Stimulated activated CD8-positive, alpha-beta memory T cell treated with anti-CD3 and anti-CD28 coated beads, Interleukin-12 subunit alpha, Interleukin-12 subunit beta, amount 100 ng/mL, for 24 hours (primary cell): ENCODE data around the gene CD207.
"Not testable (repeated sequence)": the region's sequence is repeated elsewhere in the genome, so short reads cannot be mapped to it uniquely, and the experiment has no call there.

Experiments
- DNase-seq: peaks from one replicate; pipeline ENCODE4 v3.0.0-alpha.2; 2020; ENCODE audit errors: extremely low read depth

Gene CD207

DNA sequence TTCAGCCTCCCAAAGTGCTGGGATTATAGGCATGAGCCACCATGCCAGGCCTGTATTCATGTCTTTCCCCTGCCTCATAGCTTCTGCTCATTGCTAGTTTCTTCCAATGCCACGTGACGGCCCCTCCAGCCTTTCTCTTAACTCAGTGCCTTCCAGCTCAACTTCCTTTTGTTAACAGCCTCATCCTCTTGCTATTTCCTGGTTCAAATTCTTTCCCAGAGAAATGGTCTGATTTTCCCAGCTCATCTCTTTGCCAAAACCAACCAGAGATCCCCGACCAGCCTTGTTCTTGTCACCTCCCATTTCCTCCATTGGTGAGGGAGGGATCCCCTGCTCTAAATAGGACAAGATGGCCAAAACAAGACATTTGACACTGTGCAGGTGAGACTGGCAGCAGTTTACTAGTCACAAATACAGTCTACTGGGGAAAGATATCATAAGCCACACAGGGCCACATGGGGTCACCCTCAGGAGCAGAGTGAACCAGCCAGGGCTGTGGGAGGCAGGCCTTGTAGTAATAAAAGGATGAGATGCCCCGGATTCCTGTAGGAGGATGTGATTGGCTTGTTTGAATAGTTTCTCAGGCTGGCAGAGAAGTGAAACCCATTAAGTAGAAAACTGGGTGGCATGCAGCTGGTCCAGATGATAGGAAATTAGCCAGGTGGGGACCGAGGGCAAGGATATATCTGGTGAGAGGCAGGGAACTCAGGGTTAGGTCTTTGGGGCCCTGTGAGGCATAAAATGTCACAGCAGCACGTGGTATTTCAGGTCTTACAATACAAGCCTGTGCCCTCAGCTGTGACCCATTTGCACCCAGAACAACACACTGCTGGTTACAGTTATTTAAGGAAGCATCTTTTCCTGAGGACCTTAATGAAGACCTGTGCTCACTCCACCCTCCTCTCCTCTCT, 6.4 kb downstream of the CD207 start:
- DNase-seq, result no peak

DNA sequence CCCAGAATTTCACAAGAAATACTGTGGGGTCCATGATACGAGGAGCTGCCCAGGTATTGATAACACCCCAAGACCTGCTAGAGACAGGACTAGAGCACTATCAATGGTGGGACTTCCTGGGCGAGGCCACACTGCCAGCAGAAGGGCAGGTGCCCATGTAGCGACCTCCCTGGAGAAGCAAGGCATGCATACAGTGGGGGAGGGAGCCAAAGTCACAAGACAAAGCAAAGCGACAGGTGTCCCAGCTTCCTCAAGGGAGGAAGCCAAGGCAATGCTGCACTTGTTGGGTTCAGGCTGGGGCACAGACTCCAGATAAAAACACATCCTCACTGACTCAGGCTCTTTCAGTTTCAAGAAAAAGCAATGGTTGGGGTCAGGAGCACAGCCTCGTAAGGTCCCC, 7.5 kb downstream of the CD207 start:
- no peak for DNase-seq

DNA sequence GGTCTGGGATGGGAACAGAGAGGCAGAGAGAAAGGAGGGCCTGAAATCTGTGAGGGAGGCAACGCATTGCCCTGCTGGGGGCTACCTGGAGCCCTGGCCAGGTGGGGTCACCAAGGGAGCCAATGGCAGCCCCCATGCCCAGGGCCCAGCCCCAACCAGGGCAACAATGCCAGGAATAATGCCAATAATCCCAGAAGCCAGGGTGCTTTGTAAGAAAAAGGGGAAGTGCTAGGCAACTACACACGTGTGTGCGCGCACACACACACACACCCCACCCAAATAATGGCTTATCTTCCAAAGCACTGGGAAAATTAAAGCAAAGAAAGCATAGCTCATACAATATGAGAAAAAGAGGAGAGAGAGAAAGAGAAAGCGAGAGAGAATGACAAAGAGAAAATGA, 8.2 kb downstream of the CD207 start:
- DNase-seq, result no peak

DNA sequence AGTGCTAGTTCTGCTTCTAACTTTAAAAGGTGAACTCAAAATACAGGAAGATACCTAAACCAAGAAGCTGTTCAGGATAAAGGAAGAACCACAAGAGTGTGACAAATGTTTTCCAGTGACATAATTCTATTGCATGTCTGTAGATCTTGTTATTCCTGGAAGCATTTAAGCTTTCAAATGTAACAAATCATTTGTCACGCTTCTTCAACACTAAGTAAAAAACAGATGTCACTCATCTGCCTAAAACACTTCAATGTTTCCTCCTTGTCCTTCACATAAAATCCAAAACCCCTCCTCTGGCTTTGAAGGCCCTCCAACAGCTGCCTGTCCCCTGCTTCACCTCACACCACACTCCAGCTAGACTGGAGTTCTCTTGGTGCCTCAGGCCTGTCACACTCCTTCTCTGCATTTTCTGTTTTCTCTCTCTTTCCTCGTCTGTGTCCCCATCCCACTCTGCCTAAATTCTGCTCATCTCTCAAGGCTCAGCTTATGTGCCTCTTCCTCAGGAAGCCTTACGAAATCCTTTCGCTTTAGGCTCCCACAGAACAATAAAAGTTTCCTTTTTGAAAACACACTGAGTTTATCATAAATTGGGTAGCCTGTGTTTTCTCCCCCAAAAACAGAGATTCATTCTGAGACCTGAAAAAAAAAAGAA, 8.8 kb downstream of the CD207 start:
- no peak for DNase-seq

DNA sequence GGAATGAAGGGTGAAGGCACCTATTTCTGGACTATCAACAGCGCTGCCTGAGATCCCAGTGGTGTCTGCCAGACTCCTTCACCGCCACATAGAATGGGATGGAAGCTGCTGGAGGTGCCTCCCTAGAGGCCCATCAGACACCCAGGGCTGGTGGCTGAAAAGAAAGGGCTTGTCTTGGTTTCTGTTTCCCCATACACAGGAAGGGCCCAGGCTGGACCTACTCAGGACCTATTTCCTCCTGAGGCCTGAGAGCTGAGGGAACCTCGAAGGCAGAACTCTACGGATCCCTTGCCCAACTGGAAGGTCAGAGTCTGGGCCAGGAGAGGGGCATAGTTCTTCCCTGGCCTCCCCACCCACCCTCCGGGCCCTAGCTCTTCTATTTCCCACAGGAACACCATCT, 12.4 kb downstream of the CD207 start:
- no peak for DNase-seq

DNA sequence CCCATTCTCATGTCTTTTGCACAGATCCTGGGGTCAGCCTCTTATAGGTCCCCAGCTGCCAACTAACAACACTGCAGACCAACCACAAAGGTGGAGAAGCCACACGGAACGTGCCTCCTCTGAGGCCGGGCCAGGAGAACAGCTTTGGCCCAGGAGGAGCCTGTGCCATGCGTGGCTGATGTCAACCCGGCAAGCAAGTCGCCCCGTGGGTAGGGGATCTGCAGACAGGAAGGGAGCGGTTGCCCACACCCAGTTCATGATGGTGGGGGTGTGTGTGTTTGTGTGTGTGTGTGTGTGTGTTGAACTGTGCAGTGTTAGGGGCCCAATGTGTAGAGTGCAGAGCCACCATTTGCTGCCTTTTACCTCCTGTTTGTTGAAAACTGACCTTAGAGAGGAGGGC, 12.8 kb downstream of the CD207 start:
- DNase-seq, result no peak

DNA sequence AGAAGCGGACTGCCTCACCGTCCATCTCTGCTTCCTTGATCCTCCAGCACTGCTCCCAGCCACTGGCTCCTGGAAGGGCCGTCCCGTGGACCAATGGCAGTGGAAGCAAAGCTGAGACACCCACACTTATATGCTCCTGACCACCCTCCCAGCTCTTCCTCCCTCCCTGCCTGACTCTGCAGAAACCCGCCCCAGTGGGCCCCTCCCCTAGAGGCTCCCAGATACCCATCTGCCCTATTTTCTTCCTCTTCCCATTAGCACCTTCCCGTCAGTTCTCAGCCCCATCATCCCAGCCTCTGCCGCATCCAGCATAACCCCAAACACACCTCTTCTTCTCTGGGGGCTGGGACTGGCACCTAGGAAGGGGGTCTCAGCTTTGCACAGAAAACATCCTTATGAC, 15.1 kb downstream of the CD207 start, which contains the start of gene CLEC4F:
Gene CLEC4F (minus strand): TSS at position 101 of the 400 bp plus-strand sequence. CDS start 76 bp downstream, at position 25.
- DNase-seq, result no peak

DNA sequence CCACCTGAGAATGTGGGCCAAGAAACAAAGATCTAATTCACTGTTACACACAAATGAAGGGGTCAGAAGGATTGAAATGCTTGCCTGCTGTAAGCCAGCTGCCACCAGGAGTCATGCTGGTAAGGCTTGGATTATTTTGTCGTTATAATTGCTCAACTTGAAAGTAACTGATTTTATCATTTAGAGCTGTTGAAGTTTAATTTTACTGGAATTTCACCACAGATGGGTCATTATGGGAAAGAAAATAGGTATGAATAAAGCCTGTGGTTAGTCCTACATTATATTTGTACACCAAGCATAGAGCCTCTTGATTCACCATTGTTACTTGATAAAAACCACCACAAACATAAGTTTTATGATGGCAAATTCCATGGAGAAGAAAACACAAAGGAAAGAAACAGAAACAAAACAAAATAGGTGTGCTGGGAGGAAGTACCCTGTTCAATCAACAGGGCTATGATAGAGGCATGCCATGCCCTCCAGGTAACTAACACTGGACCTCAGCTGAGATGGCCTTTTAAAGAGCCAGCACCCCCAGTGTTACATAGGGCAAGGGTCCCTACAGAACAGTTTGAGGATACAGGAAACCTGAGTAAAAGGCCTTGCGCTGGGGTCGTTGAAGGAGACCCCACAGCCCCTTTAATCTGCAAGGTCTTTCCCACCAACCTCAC, 18.2 kb downstream of the CD207 start:
- no peak for DNase-seq

DNA sequence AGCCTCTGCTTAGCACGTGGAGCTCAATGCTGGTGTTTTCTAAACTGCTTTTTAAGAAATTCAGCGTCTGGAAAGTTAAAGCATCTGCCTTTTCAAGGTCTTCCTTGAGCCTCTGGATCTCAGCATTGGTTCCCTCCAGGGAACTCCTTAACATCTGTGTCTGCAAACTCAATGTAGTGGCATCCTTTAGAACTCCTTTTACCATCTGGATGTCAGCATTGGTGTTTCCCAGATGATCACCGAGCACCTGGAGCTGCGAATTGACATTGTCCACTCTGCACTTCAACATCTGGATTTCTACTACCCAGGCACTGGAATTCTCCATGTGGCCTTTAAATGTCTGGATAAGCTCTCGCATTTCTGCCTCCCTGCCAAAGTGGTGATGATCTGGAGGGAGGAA, 18.9 kb downstream of the CD207 start:
- no peak for DNase-seq

DNA sequence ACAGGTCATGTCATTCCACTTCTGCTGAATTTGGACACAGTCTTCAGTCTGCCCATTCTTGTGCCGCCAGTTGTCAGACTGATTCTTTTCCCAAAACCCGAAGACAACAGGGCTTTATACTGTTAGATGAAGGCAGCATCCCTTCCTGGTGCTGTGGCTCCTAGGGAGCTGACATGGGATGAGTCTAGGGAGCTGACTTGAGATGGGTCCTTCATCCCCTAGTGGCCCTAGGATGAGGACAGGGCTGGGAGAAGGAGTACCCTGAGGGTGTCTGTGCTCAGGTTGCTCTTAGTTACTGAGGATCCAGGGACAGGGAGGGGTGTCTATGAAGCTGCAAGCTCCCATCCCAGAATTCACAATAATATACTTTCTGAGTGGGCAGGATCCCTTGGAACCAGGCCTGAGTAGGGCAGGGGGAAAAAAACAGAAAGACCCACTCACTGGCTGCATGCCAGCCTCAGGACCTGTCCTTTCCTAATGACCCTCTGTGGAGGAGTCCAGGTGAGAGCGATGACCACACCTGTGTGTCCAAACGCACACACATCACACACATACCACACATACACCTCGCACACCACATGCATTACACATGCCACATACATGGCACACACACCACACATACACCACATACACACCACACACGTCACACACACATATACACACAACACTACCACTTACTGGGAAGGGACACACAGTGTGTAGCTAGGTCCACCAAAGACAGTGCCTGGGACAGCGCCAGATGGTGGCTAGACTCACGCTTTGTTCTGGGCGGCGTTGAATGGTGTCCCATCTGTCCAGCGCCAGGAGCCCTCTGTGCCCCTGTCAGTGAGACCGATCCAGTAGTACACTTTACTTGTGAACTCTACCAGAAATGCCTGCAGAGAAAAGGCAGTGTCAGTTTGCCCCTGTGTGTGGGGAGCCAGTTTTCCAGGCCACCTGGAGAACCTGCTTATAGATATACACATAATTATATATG, 26.3 kb downstream of the CD207 start:
- no peak for DNase-seq

DNA sequence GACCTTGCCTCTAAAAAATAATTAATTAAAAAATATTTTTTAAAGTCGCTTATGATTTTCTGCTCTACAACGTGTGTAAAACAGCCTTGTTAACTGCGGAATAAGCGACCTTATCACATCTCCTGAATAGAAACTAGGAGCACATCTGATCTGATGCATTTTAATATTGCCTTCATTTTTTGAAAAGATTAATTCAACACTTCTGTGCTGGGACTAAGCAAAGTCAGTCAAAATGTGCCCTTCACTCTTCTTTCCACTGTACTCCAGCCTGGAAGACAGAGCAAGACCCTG, 27.8 kb downstream of the CD207 start:
- DNase-seq, result no peak

DNA sequence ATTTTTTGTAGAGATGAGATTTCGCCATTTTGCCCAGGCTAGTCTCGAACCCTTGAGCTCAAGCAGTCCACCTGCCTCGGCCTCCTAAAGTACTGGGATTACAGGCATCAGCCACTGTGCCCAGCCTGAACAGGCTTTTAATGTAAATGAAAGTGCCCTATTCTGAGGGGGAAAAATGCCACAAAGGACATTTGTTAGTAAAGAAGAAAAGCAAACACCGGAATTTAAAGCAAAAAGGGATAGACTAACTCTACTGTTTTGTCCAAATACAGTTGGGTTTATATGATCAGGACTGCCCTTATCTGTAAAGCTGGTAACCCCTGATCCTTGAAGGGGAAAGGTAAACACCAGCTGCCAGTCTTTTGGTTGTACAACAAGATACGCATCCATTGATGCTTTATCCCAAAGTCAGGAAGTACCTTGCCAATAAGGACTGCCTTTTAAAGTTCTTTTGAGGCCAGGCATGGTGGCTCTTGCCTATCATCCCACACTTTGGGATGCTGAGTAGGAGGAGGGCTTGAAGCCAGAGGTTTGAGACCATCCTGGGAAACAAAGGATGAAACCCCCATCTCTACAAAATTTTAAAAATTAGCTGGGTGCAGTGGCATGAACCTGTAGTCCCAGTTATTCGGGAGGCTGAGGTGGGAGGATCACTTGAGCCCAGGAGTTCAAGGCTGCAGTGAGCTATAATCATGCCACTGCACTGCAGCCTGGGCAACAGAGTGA, 28.4 kb downstream of the CD207 start:
- no peak for DNase-seq

DNA sequence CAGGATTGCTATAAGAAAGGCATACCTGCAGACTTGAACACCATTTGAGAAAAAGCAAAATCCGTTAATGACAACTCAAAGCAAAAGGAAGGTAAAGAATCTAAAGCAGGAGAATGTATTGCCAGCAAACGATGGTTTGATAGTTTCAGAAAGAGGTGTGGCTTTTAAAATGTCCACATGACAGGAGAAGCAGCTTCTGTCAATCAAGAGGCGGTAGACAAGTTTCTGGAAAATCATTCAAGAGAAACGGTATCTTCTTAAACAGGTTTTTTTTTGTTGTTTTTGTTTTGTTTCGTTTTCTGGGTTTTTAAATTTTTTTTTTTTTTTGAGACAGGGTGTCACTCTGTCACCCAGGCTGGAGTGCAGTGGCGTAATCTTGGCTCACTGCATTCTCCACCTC, 29.0 kb downstream of the CD207 start:
- DNase-seq, result no peak

DNA sequence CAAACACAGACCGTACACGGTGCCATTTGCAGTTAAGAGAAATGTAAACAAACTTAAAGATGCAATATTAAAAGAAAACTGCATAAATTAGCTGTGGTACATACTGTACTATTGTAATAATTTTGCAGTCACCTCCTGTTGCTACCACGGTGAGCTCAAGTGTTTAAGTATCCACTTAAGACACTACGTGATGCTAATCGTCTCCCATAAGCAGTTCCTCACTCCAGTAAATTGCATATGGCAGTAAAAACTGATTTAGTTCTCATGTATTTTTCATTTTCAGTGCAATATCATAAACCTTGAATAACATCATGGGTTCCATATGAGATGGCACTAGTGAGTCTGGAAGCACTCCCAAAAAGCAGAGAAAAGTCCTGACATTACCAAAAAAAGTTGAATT, 29.6 kb downstream of the CD207 start:
- DNase-seq, result no peak

DNA sequence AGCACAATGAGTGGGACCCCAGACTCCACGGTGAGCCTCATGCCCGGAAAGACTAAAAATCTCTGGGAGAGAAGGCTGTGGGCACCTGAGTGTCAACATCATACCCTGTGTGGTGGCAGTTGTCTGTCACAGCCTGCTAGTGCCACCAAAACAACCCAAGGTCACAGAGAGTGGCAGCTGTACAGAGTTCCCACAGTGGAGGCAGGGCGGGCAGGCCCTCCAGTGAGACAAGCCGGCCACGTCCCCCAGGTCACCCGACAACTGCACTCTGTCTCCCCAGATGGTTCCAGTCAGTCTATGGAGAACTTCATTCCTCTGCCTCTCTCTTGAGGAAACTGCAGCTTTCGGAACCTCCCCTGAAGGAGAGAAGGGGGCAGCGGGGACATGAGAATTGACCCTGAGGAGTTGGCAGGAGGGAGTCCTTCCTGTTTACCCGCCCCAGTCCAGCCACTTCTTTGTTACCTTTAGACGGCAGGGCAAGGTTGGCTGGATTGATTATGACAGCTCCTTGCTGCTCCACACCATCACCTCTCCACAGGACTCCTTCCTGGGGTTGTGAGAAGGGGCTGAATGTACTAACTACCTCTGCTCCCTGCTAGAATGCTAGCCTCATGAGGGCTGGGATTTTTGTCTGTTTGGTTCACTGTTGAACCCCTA, 33.9 kb downstream of the CD207 start:
- DNase-seq, result no peak

DNA sequence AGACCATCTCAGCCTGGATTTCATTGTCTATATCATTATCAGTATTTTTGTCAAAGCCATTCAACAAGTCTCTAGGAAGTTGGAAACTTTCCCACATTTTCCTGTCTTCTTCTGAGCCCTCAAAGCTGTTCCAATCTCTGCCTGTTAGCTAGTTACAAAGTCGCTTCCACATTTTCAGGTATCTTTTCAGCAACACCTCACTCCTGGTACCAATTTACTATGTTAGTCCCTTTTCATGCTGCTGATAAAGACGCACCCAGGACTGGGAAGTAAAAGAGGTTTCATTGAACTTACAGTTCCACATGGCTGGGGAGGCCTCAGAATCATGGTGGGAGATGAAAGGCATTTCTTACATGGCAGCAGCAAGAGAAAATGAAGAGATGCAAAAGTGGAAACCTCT, 35.9 kb downstream of the CD207 start:
- no peak for DNase-seq

DNA sequence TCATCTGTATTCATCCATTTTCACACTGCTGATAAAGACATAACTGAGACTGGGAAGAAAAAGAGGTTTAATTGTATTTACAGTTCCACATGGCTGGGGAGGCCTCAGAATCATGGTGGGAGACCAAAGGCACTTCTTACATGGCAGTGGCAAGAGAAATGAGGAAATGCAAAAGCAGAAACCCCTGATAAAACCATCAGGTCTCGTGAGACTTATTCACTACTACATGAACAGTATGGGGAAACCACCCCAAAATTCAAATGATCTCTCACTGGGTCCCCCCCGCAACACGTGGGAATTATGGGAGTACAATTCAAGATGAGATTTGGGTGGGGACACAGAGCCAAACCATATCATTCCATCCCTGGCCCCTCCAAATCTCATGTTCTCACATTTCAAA, 37.6 kb downstream of the CD207 start:
- DNase-seq, result not testable (repeated sequence)

DNA sequence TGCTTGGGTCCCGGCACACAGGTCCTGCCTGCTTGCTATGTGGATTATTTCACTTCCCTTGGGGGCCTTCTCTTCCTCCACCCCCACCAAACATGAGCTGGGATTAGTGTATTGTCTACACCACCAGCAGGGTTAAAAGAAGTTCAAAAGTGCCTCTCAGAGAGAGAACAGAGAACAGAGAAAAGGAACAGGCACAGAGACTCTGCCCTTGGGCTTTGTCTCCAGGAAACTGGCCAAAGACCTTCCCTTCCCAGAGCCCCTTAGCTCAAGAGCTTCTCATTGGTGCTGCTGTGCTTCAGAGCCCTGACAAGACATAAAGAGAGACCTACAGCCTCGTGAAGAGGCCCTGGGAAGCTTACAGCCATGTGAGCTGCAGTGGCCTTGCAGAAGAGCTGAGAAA, 38.1 kb downstream of the CD207 start:
- no peak for DNase-seq

DNA sequence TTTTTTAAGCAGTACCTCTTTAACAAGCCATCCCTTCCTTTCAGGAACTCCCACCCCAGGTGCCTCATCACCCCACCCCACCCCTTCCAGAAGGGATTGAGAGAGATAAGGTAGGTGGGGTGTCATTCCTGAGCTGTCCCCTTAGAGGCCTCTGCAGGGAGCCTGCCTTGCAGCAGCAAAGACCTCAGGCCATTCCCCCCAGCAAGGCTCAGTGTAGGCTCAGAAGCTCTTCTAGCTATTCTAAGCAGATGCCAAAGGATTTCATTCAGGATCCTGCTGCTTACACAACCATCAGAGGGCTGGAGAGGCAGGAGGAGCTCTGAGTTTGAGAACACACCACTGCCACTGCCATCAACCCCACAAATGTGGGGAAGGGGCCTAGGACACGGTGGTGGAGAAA, 39.4 kb downstream of the CD207 start:
- no peak for DNase-seq

DNA sequence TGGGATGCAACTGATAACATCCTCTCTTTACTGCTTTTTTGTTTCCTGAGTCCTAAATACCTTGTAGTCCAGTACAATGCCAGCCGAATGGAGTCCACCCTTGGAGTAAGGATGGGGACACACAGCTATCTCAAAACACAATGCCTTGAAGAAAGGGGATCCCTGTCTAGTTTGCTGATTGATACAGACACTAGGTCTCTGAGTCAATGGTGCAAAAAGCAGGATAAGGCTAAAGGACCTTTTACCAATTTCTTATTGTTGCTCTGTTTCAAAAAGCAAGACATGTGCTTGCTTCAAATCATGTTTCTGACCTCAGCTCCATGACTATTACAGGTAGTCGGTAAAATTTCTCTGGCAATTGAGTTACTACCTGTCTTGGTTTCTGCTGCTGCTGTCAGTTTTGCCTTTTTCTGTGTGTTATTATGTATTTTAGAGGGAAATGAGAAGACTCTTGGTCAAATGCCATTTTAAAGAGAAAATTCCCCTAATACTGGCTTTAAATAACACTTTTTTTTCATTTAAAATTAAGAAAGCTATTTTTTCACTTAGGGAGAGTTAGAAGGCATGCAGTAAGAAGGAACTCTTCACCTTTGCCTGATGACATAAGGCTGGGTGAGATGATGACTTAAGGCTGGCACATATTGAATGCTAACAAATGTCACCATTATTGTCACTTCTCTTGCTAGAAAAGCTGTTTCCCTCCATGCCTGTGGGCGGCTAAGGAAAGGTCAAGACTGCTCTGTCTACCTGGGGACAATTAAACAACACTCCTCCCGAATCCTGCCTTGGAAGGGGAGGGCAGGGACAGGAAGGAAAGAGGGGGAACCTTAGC, 40.2 kb downstream of the CD207 start:
- DNase-seq, result no peak
